GM19099 (cell line): ENCODE data around the gene HAND2.

Experiments
- POLR2A ChIP-seq: IDR thresholded peaks from 3 replicates; pipeline ENCODE4 v1.6.1; 2011; ENCODE audit warnings: low read depth; ENCODE audit not compliant: insufficient read length; ENCODE audit errors: extremely low read depth

The HAND2 gene

GRCh38 chr4:173529477-173530325 is at the start of gene HAND2:
Gene HAND2, minus strand, starts transcription at chr4:173530229. Its CDS starts 940 bp downstream, at chr4:173529289.
- no peak for TF ChIP-seq POLR2A

- no peak for TF ChIP-seq POLR2A
These were observed 48.9 kb upstream of the HAND2 start for GRCh38 chr4:173578956-173579355.

- no peak for TF ChIP-seq POLR2A
These were observed 47.9 kb upstream of the HAND2 start for GRCh38 chr4:173577963-173578362.

- TF ChIP-seq POLR2A, result no peak
These were observed 45.6 kb upstream of the HAND2 start for GRCh38 chr4:173575482-173576152.

GRCh38 chr4:173573725-173574124 is 43.7 kb upstream of the HAND2 start:
- TF ChIP-seq POLR2A, result no peak

DNA sequence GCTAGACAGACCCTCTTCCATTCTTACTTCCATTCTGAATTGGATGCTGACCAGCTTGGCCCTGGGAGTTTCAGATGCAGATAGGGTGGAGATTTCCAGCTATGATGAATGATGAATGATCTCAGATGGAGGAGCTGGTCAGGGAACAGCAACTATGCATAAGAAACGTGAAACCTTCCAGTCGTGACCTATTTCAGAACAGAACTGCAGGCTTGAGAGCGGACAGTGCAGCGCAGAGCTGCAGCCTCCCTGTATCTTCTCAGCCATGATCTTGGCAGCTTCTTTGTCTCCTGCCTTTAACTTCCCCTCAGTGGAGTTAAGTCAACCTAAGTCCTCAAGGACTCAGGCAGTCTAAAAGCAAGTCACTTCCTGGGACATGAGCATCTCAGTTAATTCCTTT is 43.3 kb upstream of the HAND2 start:
- TF ChIP-seq POLR2A, result no peak

- TF ChIP-seq POLR2A, result no peak
These were observed 42.6 kb upstream of the HAND2 start for GRCh38 chr4:173572493-173573129.

- no peak for TF ChIP-seq POLR2A
These were observed 41.6 kb upstream of the HAND2 start for GRCh38 chr4:173571620-173572019.

DNA sequence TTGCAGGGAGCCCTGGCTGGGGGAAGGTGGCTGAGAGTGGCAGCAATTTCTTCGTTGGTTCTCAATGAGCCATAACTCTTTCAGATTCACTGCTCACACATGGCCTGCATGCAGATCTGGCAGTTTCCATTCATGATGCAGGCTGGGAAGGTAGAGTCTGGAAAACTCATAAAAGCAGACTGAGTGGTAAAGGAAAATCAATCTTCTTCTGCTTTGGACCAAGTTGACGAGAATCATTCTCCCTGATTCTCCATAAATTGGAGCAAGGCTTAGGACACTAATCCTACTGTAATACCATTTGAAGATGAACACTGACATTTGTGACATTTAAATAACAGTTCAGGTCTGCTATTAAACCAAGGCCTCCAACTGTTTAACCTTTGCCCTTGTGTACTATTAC is 35.3 kb upstream of the HAND2 start:
- no peak for TF ChIP-seq POLR2A

DNA sequence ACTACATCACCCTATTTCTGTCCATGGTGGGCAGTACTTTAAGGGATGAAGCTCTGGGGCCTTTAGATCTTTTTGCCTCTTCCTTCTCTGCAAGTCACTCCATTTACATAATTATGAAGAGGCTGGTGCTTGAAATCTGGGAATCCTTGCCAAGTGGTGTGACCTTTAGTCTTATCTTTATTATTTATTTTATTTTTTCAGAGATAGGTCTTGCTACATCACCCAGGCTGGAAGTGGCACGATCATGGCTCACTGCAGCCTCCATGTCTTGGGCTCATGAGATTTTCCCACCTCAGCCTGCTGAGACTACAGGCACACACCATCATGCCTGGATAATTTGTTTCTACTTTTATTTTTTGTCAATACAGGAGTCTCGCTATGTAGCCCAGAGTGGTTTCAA is 34.4 kb upstream of the HAND2 start:
- TF ChIP-seq POLR2A, result no peak

DNA sequence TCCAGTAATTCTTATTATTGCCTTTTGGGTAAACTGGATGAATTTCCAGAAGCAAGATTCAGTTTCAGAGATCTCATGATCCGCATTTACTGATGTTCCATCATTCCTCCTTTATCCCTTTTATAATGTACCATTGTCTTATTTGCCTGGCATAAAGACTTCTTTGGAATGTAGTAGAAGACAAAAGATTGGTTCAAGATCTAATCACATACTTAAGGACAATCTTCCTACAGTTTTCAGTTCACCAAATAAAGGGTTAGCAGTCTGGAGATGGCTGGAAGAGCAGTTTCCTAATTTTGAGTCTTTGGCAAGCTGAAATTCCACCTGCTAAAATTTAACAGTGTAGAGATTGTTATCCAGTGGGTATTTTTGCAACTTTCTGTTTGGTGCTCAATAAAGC is 30.9 kb upstream of the HAND2 start:
- TF ChIP-seq POLR2A, result no peak

DNA sequence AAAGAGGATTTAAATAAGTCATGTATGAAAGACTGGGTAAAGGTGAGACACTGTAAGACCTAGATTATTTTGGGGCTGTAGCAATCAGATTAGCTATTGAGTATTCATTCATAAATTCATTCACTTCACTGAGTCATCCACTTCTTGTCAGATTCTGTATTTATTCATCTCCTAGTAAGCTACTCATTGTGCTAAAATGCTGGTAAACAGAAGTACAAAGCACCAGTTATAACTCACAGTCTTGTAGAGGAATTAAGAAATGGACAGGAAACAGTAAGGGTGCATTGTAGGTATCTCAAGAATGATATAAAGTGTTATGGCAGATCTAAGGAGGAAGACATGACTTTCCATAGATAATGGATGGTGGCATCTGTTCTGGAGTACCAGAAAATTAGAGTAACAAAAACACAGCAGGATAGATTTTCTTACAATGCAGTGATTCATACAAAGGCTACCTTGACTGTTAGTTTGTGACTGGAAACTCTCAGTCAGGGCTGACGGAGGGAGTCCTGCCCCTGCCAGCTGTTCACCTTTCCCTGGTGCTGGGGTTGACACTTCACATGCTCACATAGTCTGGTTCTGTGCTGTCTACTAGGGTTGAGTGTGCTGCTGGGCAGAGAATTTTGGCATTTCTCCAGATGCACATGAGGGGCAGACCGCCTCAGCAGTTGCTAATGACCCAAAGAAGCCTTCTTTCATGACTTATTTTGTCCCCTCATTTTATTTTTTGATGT is 26.5 kb upstream of the HAND2 start:
- no peak for TF ChIP-seq POLR2A

DNA sequence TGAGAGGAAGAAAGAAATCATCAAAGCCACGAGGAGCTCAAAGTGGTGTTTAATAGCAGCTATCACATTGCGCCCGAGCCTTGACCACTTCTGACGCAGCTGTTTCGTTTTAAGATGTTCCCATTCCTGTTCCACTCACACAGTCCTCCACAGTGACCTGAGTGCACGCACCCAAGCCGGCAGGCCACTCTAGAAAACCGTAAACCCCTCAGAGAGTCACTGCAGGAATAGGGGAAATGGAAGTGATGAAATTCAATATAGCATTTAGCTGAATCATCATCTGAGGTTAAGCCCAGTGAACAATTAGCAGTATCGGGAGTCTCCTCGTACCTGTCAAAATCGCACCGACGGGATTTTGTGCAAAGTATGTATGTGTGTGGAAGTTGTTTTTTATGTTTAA is 17.9 kb upstream of the HAND2 start:
- TF ChIP-seq POLR2A, result no peak

DNA sequence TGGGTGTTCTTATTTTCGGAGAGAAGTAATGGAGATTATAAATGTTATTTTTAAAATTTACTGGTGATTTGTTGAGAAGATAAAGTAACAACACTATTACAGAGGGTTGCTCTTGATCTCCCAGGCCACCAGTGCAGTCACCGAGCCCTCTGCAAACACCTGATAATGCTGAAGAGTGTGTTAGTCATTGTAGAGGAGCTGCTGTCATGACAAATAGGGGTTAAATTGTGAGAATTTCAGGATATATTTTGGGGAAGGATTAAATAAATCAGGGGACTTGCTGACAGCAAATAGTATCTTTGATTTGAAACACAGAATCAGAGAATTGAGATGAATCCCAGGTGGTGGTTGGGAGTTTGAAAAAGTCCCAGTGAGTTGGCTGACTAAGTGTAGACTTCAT is 16.7 kb upstream of the HAND2 start:
- TF ChIP-seq POLR2A, result no peak

GRCh38 chr4:173545440-173545839 is 15.4 kb upstream of the HAND2 start:
- no peak for TF ChIP-seq POLR2A

- no peak for TF ChIP-seq POLR2A
These were observed 13.2 kb upstream of the HAND2 start for GRCh38 chr4:173543266-173543665.

- TF ChIP-seq POLR2A, result no peak
These were observed 10.0 kb upstream of the HAND2 start for GRCh38 chr4:173539986-173540385.
